DMS79 (cell line): ENCODE data around the gene SLC35D3.
"Not testable (repeated sequence)": the region's sequence is repeated elsewhere in the genome, so short reads cannot be mapped to it uniquely, and the experiment has no call there.

Experiments used
- DNase-seq: peaks from one replicate; lab custom pipeline; 2025; lab: John Stamatoyannopoulos, UW

Gene SLC35D3

DNA sequence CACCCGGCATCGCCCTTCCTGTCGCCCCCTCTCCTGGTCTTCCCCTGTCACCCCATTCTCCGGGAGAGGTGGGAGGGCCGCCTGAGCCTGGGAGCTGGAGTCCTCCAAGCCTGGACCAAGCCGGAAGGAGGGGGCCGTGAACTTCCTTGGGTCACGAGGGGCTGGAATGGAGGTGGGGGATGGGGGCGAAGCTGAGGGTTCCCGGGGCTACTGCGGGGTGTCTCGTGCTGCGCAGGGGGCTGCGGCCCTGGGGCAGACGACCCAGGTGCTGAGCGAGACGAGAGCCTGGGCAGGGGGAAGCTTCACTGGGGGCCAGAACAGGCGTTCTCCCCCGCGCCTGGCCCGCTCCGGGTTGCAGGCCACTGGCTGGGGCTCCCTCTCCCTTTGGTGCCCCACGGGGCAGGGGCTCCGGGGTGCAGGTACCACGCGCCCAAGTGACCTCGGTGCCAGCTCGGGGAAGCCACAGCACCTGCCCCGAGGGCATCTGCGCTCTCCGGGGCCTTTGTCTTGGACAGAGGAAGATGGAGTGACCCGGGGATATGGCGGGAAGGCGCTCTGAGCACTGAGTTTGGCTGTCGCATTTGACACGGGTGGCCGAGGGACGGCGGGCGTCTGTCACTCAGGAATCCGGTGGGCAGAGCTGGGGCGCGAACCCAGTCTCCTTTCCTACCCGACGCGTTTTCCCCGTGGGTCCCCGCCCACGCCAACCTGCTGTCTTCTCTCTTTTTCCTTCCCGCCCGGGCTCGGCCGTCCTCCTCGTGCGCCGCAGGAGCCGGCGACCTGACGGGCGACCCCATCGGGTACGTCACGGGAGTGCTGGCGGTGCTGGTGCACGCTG, 1.2 kb downstream of the SLC35D3 start:
- DNase-seq: no peak

DNA sequence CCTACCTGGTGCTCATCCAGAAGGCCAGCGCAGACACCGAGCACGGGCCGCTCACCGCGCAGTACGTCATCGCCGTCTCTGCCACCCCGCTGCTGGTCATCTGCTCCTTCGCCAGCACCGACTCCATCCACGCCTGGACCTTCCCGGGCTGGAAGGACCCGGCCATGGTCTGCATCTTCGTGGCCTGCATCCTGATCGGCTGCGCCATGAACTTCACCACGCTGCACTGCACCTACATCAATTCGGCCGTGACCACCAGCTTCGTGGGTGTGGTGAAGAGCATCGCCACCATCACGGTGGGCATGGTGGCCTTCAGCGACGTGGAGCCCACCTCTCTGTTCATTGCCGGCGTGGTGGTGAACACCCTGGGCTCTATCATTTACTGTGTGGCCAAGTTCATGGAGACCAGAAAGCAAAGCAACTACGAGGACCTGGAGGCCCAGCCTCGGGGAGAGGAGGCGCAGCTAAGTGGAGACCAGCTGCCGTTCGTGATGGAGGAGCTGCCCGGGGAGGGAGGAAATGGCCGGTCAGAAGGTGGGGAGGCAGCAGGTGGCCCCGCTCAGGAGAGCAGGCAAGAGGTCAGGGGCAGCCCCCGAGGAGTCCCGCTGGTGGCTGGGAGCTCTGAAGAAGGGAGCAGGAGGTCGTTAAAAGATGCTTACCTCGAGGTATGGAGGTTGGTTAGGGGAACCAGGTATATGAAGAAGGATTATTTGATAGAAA, 2.0 kb downstream of the SLC35D3 start:
- no peak for DNase-seq

DNA sequence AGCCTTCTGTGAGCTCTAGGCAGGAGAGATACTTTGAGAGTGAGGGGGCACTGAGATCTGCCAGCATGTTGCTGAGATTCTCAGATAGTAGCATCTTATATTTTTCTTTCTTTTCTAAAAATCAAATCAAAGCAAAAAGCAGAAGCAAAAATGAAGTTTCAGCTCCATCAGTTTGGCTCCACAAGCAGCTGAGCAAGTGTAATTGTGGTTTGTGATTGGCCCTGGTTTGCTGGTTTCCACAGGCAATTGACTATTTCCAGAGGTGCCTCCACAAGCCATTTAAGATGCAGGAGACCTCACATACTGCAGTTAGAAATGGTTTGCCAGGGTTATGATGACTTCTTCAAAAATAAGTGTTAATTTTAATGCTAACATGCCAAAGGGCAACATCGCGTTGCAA, 4.3 kb downstream of the SLC35D3 start:
- DNase-seq: no peak

DNA sequence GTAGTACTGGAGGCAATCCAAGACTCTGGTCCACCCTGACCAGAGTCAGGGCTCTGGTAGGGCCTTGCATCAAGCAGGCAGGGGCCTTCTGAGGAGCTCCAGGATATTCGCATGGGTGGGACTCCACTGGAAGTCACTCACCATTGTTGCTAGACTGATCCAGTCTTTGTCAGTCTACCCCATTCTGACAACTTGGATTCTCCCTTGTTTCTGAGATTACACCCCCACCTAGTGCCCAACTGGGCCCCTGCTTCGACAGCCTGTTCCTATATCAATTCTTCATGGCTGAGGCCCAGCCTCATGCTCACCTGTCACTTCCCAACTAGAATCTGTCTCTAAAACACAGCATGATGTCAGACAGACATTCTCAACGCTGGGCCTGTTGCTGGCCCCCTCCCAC, 5.2 kb downstream of the SLC35D3 start:
- no peak for DNase-seq

DNA sequence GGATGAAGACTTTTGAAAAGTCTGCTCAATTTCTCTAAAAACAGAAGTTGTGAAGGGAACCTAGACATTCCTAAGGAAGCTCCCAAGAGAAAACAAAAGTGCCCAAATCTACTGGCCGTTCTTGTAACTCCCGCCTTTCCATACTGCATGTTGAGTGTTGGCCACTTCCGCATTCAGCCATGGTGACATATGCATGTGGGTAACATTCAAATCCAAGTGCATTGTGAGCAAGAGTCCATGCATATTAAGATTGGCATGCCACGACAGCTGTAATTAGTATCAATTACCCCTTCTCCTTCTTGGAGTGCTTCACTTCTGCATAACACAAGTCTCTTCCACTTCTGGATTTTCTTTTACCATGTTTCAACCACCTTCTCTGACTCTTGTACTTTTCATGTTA, 8.4 kb downstream of the SLC35D3 start:
- DNase-seq: no peak

DNA sequence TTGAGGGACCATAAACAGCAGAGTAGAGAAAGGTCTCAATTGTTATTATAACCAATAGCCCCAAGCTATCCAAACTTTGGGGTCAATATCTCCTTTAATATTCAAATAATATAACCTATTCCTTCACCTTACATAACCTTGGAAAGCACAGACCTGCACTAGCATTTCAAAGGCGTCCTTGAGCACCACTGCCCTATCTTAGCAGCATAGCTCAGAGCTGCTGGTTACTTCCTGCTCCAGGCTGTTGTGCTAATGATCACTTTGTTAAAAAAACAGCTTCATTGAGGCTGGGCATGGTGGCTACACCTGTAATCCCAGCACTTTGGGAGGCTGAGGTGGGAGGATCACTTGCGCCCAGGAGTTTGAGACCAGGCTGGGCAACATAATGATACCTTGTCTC, 10.5 kb downstream of the SLC35D3 start:
- no peak for DNase-seq

DNA sequence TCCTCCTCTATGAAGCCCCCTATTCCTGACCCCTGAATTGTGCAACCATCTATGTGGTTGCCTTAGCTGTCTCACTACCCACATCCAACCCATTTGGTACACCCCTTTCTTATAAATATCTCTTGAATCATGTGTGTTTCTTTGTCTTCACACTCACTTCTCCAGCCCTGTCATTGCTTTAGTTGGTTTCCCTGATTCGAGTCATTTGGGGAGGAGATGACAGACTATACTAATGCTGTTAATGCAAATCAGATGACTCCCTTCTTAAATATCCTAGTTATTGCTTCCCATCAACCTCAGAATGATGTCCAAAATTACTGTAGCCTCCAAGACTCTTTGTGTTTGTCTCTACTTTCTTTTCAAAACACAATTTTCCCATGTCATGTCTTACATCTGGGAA, 23.0 kb downstream of the SLC35D3 start:
- no peak for DNase-seq

DNA sequence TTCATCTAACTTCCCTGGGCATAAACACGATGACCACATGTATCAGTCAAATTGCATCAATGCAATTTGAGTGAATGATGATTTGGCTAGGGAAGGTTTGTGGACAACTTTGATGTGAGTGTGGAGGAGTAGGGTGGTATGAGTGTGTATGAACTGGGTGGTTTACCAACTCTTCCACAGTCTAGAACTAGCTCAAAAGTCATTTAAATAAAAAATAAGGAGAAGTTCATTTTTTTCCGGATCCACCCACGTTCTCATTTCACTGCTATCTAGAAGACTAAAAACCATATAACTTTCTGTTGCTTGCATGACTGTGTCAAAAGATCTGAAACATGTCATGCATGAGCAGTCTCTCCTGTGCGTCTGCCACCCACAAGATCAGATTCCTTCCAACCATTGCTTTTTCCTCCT, 23.6 kb downstream of the SLC35D3 start:
- no peak for DNase-seq

DNA sequence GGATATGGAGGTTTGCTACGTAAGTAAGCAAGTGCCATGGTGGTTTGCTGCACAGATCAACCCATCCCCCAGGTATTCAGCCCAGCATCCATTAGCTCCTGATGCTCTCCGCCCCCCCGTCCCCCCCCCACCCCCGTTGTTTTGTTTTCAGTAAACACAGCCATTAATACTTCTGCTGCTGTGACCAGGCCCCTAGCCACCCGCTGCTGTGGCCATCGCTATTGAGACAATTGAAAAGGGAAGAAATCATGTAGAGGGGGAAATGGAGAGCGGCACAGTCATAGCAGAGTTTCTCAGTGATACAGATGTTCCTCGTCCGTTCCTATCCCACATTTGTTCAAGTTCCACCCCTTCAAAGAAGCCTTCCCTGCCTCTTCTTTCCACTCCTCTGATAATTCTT, 24.9 kb downstream of the SLC35D3 start:
- no peak for DNase-seq

DNA sequence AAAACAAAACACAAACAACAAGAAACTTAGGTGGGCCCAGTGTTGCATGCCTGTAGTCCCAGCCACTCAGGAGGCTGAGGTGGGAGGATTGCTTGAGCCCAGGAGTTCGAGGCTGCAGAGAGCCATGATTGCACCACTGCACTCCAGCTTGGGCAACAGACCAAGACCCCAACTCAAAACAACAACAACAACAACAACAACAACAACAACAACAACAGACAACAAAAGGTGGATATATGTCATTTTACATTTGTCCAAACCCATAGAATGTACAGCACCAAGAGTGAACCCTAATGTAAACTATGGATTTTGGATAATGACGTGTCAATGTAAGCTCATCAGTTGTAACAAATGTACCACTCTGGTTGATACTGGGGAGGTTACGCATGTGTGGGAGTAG, 27.9 kb downstream of the SLC35D3 start:
- not testable (repeated sequence) for DNase-seq

DNA sequence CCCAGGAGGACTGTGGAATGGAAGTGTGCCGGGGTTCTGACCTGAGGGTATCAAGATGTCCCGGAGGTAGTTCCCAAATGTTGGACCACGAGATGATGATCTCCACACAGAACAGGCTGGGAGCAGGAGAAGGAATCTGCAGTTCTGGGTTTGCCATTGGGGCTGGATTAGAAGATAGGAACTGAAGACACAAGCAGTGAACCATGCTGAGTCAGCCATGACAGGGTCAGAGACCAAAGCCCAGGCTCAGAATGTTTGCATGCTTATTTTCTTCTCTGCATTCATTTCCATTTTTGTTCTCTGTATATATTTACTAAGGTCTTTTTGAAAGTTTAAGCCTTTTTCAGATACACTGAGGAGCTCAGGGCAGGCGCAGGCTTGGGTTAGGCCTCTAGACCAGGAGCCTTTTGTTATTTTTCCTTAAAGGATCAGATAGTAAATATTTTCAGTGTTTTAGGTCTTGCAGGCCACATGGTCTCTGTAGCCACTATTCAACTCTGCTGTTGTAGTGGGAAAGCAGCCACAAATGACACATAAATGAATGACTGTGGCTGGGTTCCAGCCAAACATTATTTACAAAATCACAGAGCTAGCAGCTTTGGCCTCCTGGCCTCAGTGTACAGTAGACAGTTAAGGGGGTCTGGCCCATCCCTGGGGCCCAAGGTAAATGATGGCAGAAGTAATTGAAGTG, 28.5 kb downstream of the SLC35D3 start:
- DNase-seq: no peak

DNA sequence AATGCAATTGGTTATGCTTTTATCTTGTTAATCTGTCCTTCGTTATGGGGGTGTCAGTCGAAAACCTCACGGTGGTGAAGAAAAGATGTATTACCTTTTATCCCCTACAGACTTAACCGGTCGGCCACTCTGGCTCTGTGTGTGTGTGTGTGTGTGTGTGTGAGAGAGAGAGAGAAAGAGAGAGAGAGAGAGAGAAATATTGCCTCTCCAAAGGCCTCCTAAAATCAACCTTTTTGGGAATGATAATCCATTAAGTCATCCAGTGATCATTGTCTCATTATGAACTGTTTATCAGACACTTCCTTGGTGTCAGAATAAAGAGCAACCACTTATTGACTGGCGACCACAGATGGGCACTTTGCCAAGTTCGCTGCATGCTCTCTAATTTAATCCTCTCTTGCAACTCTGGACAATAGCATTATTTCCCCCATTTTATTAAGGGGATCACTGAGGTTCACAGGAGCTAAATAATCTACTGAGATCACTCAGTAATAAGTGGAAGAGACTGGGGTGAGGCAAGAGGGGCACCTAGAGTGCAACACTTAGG, 30.7 kb downstream of the SLC35D3 start:
- DNase-seq: no peak

DNA sequence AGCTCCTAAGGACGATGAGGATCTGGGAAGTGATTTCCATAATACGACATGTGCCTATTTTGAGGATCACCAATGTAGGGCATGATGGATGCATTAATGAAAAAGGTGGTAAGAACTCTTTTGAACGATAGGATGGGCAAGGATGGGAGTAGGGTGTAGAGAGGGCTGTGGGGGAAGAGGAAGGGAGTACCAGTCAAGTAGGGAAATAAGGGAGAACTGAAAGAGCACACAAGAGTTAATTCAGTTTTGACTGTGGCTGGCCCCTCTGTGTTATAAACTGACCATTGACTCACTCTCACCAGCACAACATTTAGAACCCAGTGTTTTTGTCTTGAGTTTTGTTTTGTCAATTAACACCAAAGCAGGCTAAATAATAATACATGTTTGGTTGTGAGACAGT, 33.0 kb downstream of the SLC35D3 start:
- no peak for DNase-seq

DNA sequence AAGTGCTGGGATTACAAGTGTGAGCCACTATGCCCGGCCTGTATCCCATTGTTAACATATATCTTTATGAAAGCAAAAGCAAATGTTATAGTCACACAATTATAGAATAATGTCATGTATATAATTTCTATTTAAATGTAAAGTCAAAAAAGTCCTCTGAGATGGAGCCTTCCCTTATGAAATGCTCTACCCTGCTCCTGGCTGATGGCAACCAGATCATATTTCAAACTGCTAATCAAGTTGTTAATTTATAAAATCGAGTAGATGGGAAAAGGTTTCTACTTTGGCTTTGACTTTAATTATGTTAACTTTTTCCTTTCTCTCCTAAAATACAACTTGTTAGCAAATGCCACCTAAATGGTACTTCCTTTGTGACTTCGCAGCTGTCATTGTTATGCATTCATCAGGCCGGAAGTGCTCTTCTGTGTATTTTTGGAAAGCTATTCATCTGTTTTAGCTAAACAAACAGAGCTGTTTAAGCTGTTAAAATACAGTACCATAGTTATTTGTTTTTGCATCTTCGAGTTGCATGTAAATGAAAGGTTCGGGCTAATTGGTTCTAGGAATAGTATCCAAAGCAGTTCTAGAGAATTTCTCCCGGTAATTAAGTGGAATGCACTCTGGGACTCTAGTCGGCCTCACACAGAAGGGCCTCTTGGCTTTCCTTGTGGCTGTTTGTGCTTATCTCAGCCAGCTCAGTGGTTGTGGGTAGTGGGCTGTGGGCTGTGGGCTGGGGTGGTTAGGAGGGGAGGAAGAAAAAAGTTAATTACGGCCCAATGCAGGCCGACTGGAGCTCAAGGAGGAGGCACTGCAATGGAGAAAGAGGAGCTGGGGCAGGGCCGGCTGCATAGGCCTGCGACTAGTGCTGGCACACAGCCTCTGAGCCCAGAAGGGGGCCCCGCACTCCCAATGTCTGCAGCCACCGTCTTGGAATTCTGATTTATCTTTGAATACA, 34.8 kb downstream of the SLC35D3 start:
- DNase-seq: peak; percentile 3

DNA sequence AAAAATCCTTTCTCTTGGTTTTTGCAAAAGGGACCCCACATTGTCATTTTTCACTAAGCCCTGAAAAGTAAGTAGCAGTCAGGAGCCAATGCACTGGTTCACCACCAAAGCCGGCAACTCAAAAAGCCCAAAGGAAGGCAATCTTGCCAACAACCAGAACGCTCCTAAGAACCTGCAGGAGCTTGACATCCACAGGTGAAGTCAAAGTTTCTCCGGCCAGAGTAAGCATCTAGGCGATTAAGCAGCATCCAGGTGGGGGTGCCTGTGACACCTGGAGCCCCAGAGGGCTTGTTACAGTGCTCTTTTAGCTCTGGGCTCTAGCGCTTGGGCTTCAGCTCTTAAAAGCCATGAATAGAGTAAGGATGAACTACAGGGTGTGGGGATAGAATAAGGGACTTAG, 36.1 kb downstream of the SLC35D3 start:
- DNase-seq: no peak

DNA sequence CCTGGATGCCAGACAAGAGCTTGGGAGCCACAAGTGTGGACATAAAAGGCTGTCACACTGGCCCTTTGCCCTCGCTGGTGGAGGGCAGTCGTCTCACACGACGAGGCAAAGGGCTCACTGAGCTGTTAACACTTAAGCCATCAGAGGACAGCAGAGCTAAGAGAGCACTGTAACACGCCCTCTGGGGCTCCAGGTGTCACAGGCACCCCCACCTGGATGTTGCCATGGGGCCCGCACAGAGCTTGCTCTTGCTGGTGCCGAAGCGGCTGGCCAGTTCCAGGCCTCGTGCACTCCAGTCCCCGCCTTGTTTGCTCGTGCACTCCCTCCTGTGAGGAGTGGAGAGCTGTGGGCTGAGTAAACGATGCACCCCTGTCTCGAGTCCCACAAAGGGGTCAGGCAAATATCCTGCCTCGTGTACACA, 37.4 kb downstream of the SLC35D3 start:
- DNase-seq: peak; percentile 48

DNA sequence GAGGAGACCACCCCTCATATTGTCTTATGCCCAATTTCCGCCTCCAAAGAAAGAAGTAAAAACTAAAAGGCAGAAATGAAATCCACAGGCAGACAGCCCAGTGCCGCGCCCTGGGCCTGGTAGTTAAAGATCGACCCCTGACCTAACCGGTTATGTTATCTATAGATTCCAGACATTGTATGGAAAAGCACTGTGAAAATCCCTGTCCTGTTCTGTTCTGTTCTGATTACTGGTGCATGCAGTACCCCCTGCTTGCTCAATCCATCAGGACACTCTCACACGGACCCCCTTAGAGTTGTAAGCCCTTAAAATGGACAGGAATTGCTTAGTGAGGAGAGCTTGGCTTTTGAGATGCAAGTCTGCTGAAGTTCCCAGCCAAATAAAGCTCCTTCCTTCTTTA, 37.8 kb downstream of the SLC35D3 start:
- DNase-seq: not testable (repeated sequence)

DNA sequence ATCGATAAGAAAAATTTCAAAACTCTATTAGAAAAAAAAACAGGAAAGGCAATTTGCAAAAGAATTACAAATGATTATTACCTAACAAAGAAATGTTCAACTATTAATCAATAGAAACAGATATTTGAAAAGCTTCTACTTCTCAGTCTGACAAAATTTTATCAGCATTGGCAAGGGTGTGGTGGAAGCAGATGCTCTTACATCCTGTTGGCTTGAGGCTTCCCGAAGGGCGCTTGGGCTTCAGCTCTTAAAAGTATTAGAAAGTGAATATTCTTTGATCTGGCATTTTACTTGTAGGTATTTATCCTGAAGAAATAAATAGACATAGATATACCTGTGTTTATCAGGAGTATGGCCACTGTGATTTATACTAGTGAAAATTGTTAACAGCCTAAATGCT, 38.7 kb downstream of the SLC35D3 start:
- DNase-seq: no peak

DNA sequence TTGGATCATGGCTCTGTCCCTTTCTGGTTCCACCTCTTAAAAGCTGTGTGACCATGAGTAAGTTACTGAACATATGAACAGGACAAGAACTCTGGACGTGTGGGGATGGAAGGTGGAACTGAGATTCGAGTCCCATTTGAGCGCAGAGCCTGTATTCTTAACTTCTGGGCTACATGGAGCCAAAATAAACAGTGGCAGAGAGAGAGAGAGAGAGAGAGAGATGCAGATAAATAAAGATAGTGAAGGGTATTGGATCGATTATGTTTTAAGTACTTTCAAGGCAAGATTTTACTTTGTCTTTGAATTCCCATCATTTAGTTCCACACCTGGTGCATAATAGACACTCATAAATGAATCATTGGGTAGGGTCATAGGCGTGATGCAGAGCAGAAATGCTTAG, 39.7 kb downstream of the SLC35D3 start:
- DNase-seq: no peak

DNA sequence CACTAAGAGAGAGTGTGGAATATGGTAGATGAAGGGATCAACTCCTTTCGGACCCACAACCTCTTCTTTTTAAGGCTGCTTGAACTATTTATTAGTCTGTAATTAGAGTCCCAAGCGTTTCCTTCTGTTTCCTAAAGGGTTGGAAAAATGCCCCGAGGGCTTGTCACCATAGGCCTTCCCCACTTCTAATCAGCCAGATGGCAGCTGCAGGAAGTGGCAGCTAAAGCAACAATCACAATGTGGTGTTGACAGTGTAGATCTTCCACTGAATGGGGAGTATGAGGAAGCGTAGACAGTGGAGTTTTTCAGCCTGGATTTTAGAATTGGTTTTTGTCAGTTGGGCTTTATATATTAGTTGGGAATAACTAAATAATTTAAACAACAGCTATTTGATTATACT, 40.6 kb downstream of the SLC35D3 start:
- DNase-seq: peak; percentile 42

DNA sequence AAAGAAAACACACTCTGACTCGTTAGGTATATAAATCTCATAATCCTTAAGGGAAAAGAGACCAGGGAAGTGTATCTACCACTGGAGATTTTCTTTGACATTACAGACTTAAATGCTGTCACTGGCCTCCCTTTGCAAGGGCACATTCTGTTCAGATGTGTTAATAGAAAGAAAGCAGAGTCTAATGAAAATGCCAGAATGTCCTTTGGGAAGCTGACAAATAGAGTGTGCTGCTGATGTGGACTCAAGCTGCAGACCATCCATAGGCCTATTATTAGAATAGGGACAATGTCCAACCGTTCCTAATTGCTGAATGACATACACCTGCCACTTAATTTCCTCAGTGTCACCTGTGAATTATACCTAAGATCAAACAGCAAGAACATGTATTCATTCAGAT, 41.2 kb downstream of the SLC35D3 start:
- DNase-seq: no peak

DNA sequence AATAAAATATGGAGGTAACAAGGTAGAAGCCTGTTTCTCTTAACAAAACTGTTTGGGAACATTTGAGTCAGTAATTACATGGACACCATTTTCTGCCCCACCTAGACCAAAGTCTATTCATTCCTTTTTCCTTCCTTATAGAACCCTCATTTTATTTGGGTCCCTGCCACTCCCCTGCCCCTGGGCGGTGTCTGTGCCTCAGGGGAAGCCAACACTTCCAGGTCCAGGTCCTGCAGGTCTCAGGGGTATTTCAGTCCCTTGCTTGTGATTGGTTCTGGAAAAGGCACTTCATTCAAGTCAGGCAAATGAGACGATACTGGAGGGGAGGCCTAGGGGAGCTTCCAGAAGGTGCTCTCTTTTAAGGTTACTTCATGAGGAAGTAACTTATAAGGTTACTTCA, 42.3 kb downstream of the SLC35D3 start:
- no peak for DNase-seq
